Mesenchymal stem cell (in vitro differentiated cells and primary cell): Measurements from ENCODE around the gene GRAP.

Experiments used
- DNase-seq: peaks from one replicate; pipeline ENCODE4 v3.0.0-alpha.2; 2013
- H2AFZ ChIP-seq: one replicate; pipeline ENCODE4 v1.6.1; 2013; ENCODE audit warnings: low read depth, mild to moderate bottlenecking, control low read depth, inconsistent platforms, low read length, moderate library complexity
- H2AK5ac ChIP-seq: 2 replicates; pipeline ENCODE4 v1.6.1; 2013; ENCODE audit warnings: low read length, moderate library complexity, mild to moderate bottlenecking, inconsistent platforms; ENCODE audit not compliant: severe bottlenecking
- H2BK120ac ChIP-seq: one replicate; pipeline ENCODE4 v1.6.1; 2013; ENCODE audit warnings: low read depth, mild to moderate bottlenecking, inconsistent platforms, low read length, moderate library complexity
- H2BK12ac ChIP-seq, 2 experiments: one replicate each; pipeline ENCODE4 v1.6.1; 2013; ENCODE audit warnings: inconsistent platforms in 2 of 2, low read length in 2 of 2, mild to moderate bottlenecking in 2 of 2, moderate library complexity in 2 of 2, control low read depth in 1 of 2
- H2BK15ac ChIP-seq: one replicate; pipeline ENCODE4 v1.6.1; 2013; ENCODE audit warnings: mild to moderate bottlenecking, low read depth, inconsistent platforms; ENCODE audit not compliant: poor library complexity, severe bottlenecking
- H2BK5ac ChIP-seq: 2 replicates; pipeline ENCODE4 v1.6.1; 2013; ENCODE audit warnings: low read depth, mild to moderate bottlenecking, low read length, control low read depth, inconsistent platforms; ENCODE audit not compliant: poor library complexity, severe bottlenecking
- H3K14ac ChIP-seq, 2 experiments: one replicate each; pipeline ENCODE4 v1.6.1; 2013; ENCODE audit warnings: inconsistent platforms in 2 of 2, low read length in 2 of 2, control low read depth in 1 of 2, mild to moderate bottlenecking in 1 of 2, moderate library complexity in 1 of 2
- H3K18ac ChIP-seq, 2 experiments: one replicate each; pipeline ENCODE4 v1.6.1; 2013; ENCODE audit warnings: inconsistent platforms in 2 of 2, low read length in 2 of 2, control low read depth in 1 of 2, low read depth in 1 of 2, mild to moderate bottlenecking in 1 of 2
- H3K23ac ChIP-seq, 2 experiments: one replicate each; pipeline ENCODE4 v1.6.1; 2013; ENCODE audit warnings: inconsistent platforms in 2 of 2, low read length in 2 of 2, mild to moderate bottlenecking in 2 of 2, moderate library complexity in 2 of 2, control low read depth in 1 of 2
- H3K27ac ChIP-seq: 2 replicates; pipeline ENCODE4 v1.5.1; 2013; ENCODE audit warnings: mild to moderate bottlenecking, moderate library complexity, low read length, control low read depth, inconsistent platforms; ENCODE audit not compliant: poor library complexity, severe bottlenecking
- H3K27me3 ChIP-seq, 2 experiments: 2 replicates each; pipeline versions ENCODE4 v1.6.1 to v1.7.0; 2013; ENCODE audit warnings: low read length in 2 of 2, mild to moderate bottlenecking in 2 of 2, moderate library complexity in 2 of 2, control low read depth in 1 of 2, inconsistent platforms in 1 of 2; ENCODE audit not compliant: control insufficient read depth in 1 of 2, insufficient read depth in 1 of 2
- H3K36me3 ChIP-seq, 2 experiments: 2 replicates each; pipeline versions ENCODE4 v1.6.1 to v1.7.0; 2013; ENCODE audit warnings: low read length in 2 of 2, control low read depth in 1 of 2, inconsistent platforms in 1 of 2, low read depth in 1 of 2, mild to moderate bottlenecking in 1 of 2; ENCODE audit not compliant: insufficient read depth in 2 of 2, control insufficient read depth in 1 of 2
- H3K4ac ChIP-seq, 2 experiments: one replicate each; pipeline ENCODE4 v1.6.1; 2013; ENCODE audit warnings: inconsistent platforms in 2 of 2, low read length in 2 of 2, mild to moderate bottlenecking in 2 of 2, moderate library complexity in 2 of 2, control low read depth in 1 of 2, low read depth in 1 of 2
- H3K4me1 ChIP-seq: 2 replicates; pipeline ENCODE4 v1.6.1; 2013; ENCODE audit warnings: low read depth, low read length, control low read depth; ENCODE audit not compliant: control insufficient read depth, insufficient read depth
- H3K4me2 ChIP-seq: 2 replicates; pipeline ENCODE4 v1.6.1; 2013; ENCODE audit warnings: low read length, mild to moderate bottlenecking, inconsistent platforms; ENCODE audit not compliant: poor library complexity, severe bottlenecking
- H3K4me3 ChIP-seq, 2 experiments: 2 replicates each; pipeline versions ENCODE4 v1.5.1 to v1.7.0; 2013; ENCODE audit warnings: low read length in 2 of 2, mild to moderate bottlenecking in 2 of 2, control low read depth in 1 of 2, low read depth in 1 of 2; ENCODE audit not compliant: insufficient read depth in 1 of 2
- H3K79me1 ChIP-seq: replicated peaks from 2 replicates; pipeline ENCODE4 v1.6.1; 2013; ENCODE audit warnings: mild to moderate bottlenecking, control low read depth, low read length, inconsistent platforms; ENCODE audit not compliant: poor library complexity, severe bottlenecking
- H3K9ac ChIP-seq: 2 replicates; pipeline ENCODE4 v1.7.0; 2013; ENCODE audit warnings: mild to moderate bottlenecking, low read length, moderate library complexity
- H3K9me3 ChIP-seq: 2 replicates; pipeline ENCODE4 v1.7.0; 2013; ENCODE audit warnings: mild to moderate bottlenecking, low read length; ENCODE audit not compliant: control insufficient read depth
- H4K8ac ChIP-seq: one replicate; pipeline ENCODE4 v1.6.1; 2013; ENCODE audit warnings: inconsistent platforms, mild to moderate bottlenecking, low read length, moderate library complexity
- H4K91ac ChIP-seq: one replicate; pipeline ENCODE4 v1.6.1; 2013; ENCODE audit warnings: mild to moderate bottlenecking, low read length, inconsistent platforms
- WGBS: methylation state at CpG from one replicate; pipeline ENCODE4 v1.1.7; 2013; ENCODE audit warnings: mixed read lengths; 5-methylcytosine and 5-hydroxymethylcytosine counted together

The GRAP gene

DNA sequence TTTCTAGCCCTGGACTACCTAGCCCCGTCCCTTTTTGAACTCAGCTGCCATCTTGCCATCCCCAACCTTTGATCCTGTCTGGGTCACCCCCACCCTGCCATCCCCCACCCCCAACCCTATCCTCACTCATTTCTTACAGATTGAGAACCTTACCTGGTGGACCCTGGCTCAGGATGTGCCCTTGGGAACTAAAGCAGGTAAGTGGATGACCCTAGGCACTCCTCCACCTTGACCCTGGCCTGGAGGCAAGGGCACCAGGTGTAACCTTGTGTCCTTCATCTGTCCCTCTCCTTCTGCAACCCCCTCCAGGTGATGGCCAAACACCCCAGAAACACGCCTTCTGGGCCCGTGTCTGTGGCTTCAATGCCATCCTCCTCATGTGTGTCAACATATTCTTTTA lies 26.7 kb downstream of the GRAP start:
- Histone ChIP-seq H3K27ac (no peak overlapping the region), H3K9ac (no peak overlapping the region), H3K4me1 (peaks cover 5% of the 10 kb centered on the region), H2AK5ac (no peak overlapping the region), H2BK5ac (no peak overlapping the region), H3K18ac (no peak overlapping the region), H3K23ac (no peak overlapping the region), H2BK120ac (no peak overlapping the region), H2BK15ac (no peak overlapping the region), H3K9me3 (no peaks in the 10 kb centered on the region), H3K4me2 (no peak overlapping the region), H3K79me1 (no peaks in the 10 kb centered on the region), H4K91ac (no peak overlapping the region), H3K27me3 (peaks cover 13 to 35% of the 10 kb centered on the region in 2 experiments), H3K4ac (no peak overlapping the region), H3K36me3 (no peaks in the 10 kb centered on the region), H2AFZ (no peak overlapping the region), H3K14ac (no peak overlapping the region), H3K4me3 (no peak overlapping the region), H2BK12ac (no peak overlapping the region), H4K8ac (no peak overlapping the region)
- WGBS = 92% methylated on average over 3 of the region's 3 CpGs
- DNase-seq = no peak

DNA sequence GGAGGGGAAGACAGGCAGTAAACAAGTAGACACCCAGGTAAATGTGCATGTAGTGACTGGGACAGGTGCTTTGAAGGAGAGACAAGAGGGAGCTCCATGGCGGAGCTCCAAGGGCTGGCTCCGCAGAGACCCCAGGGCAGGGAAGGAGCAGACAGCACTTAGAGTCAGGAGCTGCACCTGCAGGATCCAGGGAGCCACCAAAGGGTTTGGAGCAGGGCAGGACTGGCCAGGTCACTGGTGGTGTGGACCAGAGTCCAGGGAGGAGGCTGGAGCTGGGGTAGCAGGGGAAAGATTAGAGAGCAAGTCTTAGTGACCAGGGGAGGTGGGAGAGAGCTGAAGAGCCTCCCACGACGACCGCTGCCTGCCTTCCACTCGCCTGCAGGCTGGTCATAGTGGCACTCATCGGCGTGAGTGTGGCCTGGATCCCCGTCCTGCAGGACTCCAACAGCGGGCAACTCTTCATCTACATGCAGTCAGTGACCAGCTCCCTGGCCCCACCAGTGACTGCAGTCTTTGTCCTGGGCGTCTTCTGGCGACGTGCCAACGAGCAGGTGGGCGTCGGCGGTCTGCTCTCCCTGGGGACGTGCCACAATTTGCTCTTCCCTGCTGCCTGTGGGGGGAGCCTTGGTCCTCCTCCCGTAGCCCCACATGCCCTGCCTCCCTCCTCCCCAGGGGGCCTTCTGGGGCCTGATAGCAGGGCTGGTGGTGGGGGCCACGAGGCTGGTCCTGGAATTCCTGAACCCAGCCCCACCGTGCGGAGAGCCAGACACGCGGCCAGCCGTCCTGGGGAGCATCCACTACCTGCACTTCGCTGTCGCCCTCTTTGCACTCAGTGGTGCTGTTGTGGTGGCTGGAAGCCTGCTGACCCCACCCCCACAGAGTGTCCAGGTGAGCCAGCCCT lies 27.5 kb downstream of the GRAP start:
- Histone ChIP-seq H2BK12ac (no peak overlapping the region), H3K4ac (no peak overlapping the region), H2AK5ac (no peak overlapping the region), H3K23ac (no peak overlapping the region), H3K79me1 (no peaks in the 10 kb centered on the region), H3K4me2 (no peak overlapping the region), H3K14ac (no peak overlapping the region), H3K27ac (no peak overlapping the region), H3K4me1 (peaks cover 5% of the 10 kb centered on the region), H3K18ac (no peak overlapping the region), H4K8ac (no peak overlapping the region), H4K91ac (no peak overlapping the region), H2BK15ac (no peak overlapping the region), H2BK120ac (no peak overlapping the region), H3K9ac (no peak overlapping the region), H3K36me3 (no peaks in the 10 kb centered on the region), H2AFZ (no peak overlapping the region), H3K27me3 (peaks cover 13 to 35% of the 10 kb centered on the region in 2 experiments), H2BK5ac (no peak overlapping the region), H3K4me3 (no peak overlapping the region), H3K9me3 (no peaks in the 10 kb centered on the region)
- no peak for DNase-seq
- 72% methylated on average over 25 of the region's 27 CpGs for WGBS

DNA sequence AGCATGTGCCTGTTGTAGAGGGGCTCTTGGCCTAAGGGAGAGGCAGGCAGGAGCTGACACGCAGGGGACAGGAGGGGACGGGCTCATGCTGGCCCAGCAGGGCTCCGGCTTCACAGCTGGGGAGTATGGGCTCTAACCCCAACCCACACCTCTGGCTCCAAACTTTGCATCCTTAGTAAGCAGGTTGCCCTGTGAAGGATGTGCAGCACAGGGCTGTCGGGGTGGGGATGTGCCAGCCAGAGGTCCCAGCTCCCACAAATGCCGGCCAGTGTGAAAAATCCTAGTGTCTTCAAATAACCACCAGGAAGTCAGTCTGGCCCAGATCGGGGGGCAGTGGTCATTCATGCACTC lies 28.2 kb downstream of the GRAP start:
- Histone ChIP-seq H3K4ac (no peak overlapping the region), H3K4me3 (no peak overlapping the region), H4K8ac (no peak overlapping the region), H3K27me3 (peaks cover 13 to 35% of the 10 kb centered on the region in 2 experiments), H3K23ac (no peak overlapping the region), H3K36me3 (no peaks in the 10 kb centered on the region), H3K4me1 (peaks cover 5% of the 10 kb centered on the region), H3K27ac (no peak overlapping the region), H3K14ac (no peak overlapping the region), H3K9ac (no peak overlapping the region), H2BK12ac (no peak overlapping the region), H3K9me3 (no peaks in the 10 kb centered on the region), H3K79me1 (no peaks in the 10 kb centered on the region), H2BK5ac (no peak overlapping the region), H3K4me2 (no peak overlapping the region), H4K91ac (peak overlapping the region; percentile 11), H3K18ac (no peak overlapping the region), H2AFZ (no peak overlapping the region), H2BK15ac (no peak overlapping the region), H2BK120ac (no peak overlapping the region), H2AK5ac (no peak overlapping the region)
- 95% methylated on average over 6 of the region's 6 CpGs for WGBS
- no peak for DNase-seq

DNA sequence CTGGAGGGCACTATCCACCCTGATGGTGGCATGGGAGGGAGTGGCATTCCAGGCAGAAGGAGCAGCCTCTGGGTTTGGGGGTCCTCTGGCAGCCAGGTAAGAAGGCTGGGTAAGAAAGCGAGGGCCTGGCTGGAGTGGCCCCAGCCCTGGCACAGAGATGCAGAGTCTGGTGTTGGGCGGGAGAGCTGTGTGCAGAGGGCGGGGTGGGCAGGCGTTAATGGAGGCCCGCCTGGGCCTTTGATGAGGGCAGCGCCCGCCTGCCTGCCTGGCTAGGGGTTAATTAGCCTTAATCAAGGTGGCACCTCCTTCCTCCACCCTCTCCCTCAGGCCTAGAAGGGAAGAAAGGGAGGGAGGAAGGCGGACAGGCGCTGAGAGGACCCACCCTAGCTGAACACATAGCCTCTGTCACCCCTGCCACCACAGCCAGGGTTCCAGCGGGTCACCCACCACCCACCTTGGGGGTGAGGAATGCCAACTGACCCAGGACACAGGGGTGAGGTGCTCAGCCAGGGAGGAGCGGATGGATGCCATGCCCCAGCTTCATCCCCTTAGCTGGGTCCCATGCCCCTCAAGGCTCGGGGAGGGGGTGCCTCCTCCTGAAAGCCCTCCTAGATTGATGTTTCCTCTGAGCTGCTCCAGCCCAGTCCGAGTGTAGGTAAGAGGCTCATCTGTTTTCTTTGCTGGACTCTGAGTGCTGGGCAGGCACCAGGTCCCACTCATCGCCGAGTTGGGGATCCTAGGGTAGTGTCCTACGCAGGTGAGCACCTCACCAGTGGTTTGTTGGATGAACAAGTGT lies 28.8 kb downstream of the GRAP start:
- H2AK5ac ChIP-seq = no peak overlapping the region
- H3K4ac ChIP-seq = no peak overlapping the region
- H3K4me1 ChIP-seq = peaks cover 5% of the 10 kb centered on the region
- no peak overlapping the region for H4K91ac ChIP-seq
- H3K18ac ChIP-seq = no peak overlapping the region
- no peak overlapping the region for H2BK5ac ChIP-seq
- H3K36me3 ChIP-seq = no peaks in the 10 kb centered on the region
- no peak overlapping the region for H3K9ac ChIP-seq
- no peak overlapping the region for H3K27ac ChIP-seq
- no peak overlapping the region for H2BK15ac ChIP-seq
- peak overlapping the region in 1 of 2 experiments; percentile 21 for H3K4me3 ChIP-seq
- no peak overlapping the region for H4K8ac ChIP-seq
- H3K27me3 ChIP-seq = peaks cover 13 to 35% of the 10 kb centered on the region in 2 experiments
- WGBS = 91% methylated on average over 8 of the region's 16 CpGs
- H3K79me1 ChIP-seq = no peaks in the 10 kb centered on the region
- no peak overlapping the region for H2BK12ac ChIP-seq
- no peak overlapping the region for H3K23ac ChIP-seq
- no peaks in the 10 kb centered on the region for H3K9me3 ChIP-seq
- no peak overlapping the region for H3K14ac ChIP-seq
- H2AFZ ChIP-seq = no peak overlapping the region
- no peak overlapping the region for H3K4me2 ChIP-seq
- DNase-seq = no peak
- H2BK120ac ChIP-seq = no peak overlapping the region
